Prostate gland (tissue), 2 donors: ENCODE results near the gene KIFC3. TPM values are rescaled to one million over a fixed set of nuclear protein-coding genes. Genes with fewer than 3 reads are reported as not detected.
"Not testable (repeated sequence)": the region's sequence is repeated elsewhere in the genome, so short reads cannot be mapped to it uniquely, and the experiment has no call there.

Source experiments
- DNase-seq: peaks from one replicate; pipeline ENCODE4 v3.0.0-alpha.2; 2019; ENCODE audit warnings: low spot score
- H3K27ac ChIP-seq, 2 donors: fragments of 200-600 bp; sonication (generic); 2 replicates each; pipeline ENCODE4 v1.5.1; 2017 to 2019
- H3K27me3 ChIP-seq: fragments of 200-600 bp; sonication (generic); replicated peaks from 2 replicates; pipeline ENCODE4 v1.5.1; 2019; ENCODE audit not compliant: insufficient read depth
- H3K36me3 ChIP-seq, 2 donors: fragments of 200-600 bp; sonication (generic); 1 replicate in 1 of 2; 2 replicates in 1 of 2; pipeline versions ENCODE4 v1.5.1 to v1.8.1; 2017 to 2019
- H3K4me1 ChIP-seq: fragments of 200-600 bp; sonication (generic); replicated peaks from 2 replicates; pipeline ENCODE4 v1.5.1; 2019
- H3K4me3 ChIP-seq, 2 donors: fragments of 200-600 bp; sonication (generic); 2 replicates each; pipeline ENCODE4 v1.5.1; 2017 to 2019
- H3K9me3 ChIP-seq: fragments of 200-600 bp; sonication (generic); 2 replicates; pipeline ENCODE4 v1.5.1; 2017
- CTCF ChIP-seq, 4 experiments: fragments of 200-600 bp in 2 of 4; fragments of 450-650 bp in 2 of 4; sonication (generic) in 2 of 4; IDR thresholded peaks; 1 replicate in 3 of 4; 2 replicates in 1 of 4; pipeline ENCODE4 v1.5.1; 2016 to 2019; ENCODE audit warnings: antibody characterized with exemption in 4 of 4, mild to moderate bottlenecking in 2 of 4, moderate library complexity in 2 of 4
- POLR2A ChIP-seq: fragments of 450-650 bp; IDR thresholded peaks from one replicate; pipeline ENCODE4 v1.6.1; 2016; ENCODE audit warnings: antibody characterized with exemption, mild to moderate bottlenecking
- POLR2AphosphoS5 ChIP-seq: sonication (generic); formaldehyde crosslinking; IDR thresholded peaks from one replicate; pipeline ENCODE4 v1.6.1; 2017; ENCODE audit warnings: antibody characterized with exemption
- WGBS: methylation state at CpG from one replicate; pipeline ENCODE4 v1.1.5; 2018; 5-methylcytosine and 5-hydroxymethylcytosine counted together
- intact Hi-C: fragments of 100-400 bp; cut with DNase I; formaldehyde crosslinking; loops from one replicate; pipeline ENCODE4 v1.14.2; 2022
- total RNA-seq, 2 donors: library from RNA; depleted of rRNA; stranded (reverse); fragments of >200 nt; gene quantifications; one replicate each; pipeline ENCODE4 v1.1.0, GENCODE V29; 2016

KIFC3 gene
- total RNA-seq, 2 donors from 2014 or later: 16.3 to 79.5 TPM

GRCh38 chr16:57781741-57782606, 20.3 kb downstream of the KIFC3 start:
- H3K27ac ChIP-seq: no peak overlapping the region
- no peaks in the 10 kb centered on the region for H3K36me3 ChIP-seq
- intact Hi-C loops: loop anchor here (5.0 kb wide), 1 partner anchor 135 kb away; no protein-coding TSS in a partner anchor
- no peak overlapping the region for H3K4me3 ChIP-seq
- no peaks in the 10 kb centered on the region for H3K4me1 ChIP-seq
- no peaks in the 10 kb centered on the region for H3K27me3 ChIP-seq
- TF ChIP-seq CTCF (IDR thresholded peaks at IDR 0.05): no peak
- no peak for TF ChIP-seq POLR2AphosphoS5
- TF ChIP-seq POLR2A: no peak
- 92% methylated on average over 10 of the region's 10 CpGs for WGBS
- no peaks in the 10 kb centered on the region for H3K9me3 ChIP-seq
- DNase-seq: no peak

GRCh38 chr16:57781349-57781740, 20.9 kb downstream of the KIFC3 start:
- Histone ChIP-seq H3K27ac (no peak overlapping the region), H3K4me1 (no peaks in the 10 kb centered on the region), H3K27me3 (no peaks in the 10 kb centered on the region), H3K36me3 (no peaks in the 10 kb centered on the region), H3K9me3 (no peaks in the 10 kb centered on the region), H3K4me3 (no peak overlapping the region)
- no peak for DNase-seq
- WGBS: 93% methylated on average over 1 of the region's 1 CpG
- intact Hi-C loops: loop anchor here (5.0 kb wide), 1 partner anchor 134 kb away; no protein-coding TSS in a partner anchor
- TF ChIP-seq POLR2AphosphoS5 (no peak), CTCF (IDR thresholded peaks at IDR 0.05) (no peak), POLR2A (no peak)

- WGBS: 94% methylated on average over 5 of the region's 5 CpGs
- H3K27ac ChIP-seq, DNase-seq, H3K9me3 ChIP-seq, H3K4me3 ChIP-seq, H3K4me1 ChIP-seq, H3K27me3 ChIP-seq, H3K36me3 ChIP-seq: not testable (repeated sequence)
- intact Hi-C loops: loop anchor here (5.0 kb wide), 1 partner anchor 133 kb away; no protein-coding TSS in a partner anchor
These were observed 22.5 kb downstream of the KIFC3 start for GRCh38 chr16:57779836-57780235.

- intact Hi-C loops: no loop called here
- WGBS: 89% methylated on average over 5 of the region's 5 CpGs
- H3K27me3 ChIP-seq: no peaks in the 10 kb centered on the region
- no peaks in the 10 kb centered on the region for H3K4me1 ChIP-seq
- no peak for DNase-seq
- H3K9me3 ChIP-seq: no peaks in the 10 kb centered on the region
- H3K36me3 ChIP-seq: no peaks in the 10 kb centered on the region
- H3K4me3 ChIP-seq: no peak overlapping the region
- H3K27ac ChIP-seq: no peak overlapping the region
- TF ChIP-seq CTCF (IDR thresholded peaks at IDR 0.05) (no peak), POLR2A (no peak)
These were observed 23.6 kb downstream of the KIFC3 start for GRCh38 chr16:57778658-57779057.

- Histone ChIP-seq H3K4me1 (no peaks in the 10 kb centered on the region), H3K36me3 (no peaks in the 10 kb centered on the region), H3K4me3 (no peak overlapping the region), H3K27me3 (no peaks in the 10 kb centered on the region), H3K27ac (no peak overlapping the region), H3K9me3 (no peaks in the 10 kb centered on the region)
- DNase-seq: no peak
- TF ChIP-seq POLR2AphosphoS5: no peak
- peak in 1 of 4 experiments; percentile 30 for TF ChIP-seq CTCF (IDR thresholded peaks at IDR 0.05)
- intact Hi-C loops: no loop called here
- WGBS: 60% methylated on average over 23 of the region's 23 CpGs
These were observed 26.4 kb downstream of the KIFC3 start for GRCh38 chr16:57775661-57776469.
